HepG2 (cell line): ENCODE data around the gene KCNF1. TPM values are rescaled to one million over a fixed set of nuclear protein-coding genes. Genes with fewer than 3 reads are reported as not detected.

Experiments
- KDM1A ChIP-seq: IDR thresholded peaks from 2 replicates; pipeline ENCODE4 v1.6.1; 2016; ENCODE audit warnings: missing compliant biosample characterization
- KMT2A ChIP-seq: sonication (generic); formaldehyde crosslinking; IDR thresholded peaks from 2 replicates; pipeline ENCODE4 v1.4.0; 2020; ENCODE audit warnings: missing genetic modification reagents
- KMT2B ChIP-seq: IDR thresholded peaks from 2 replicates; pipeline ENCODE4 v1.6.1; 2016; ENCODE audit warnings: missing genetic modification reagents, missing compliant biosample characterization
- MAFK ChIP-seq, 2 experiments: IDR thresholded peaks in 1 of 2; conservative IDR thresholded peaks in 1 of 2; 2 replicates each; pipeline ENCODE4 v1.6.1; 2011; ENCODE audit warnings: improper control_type of control experiment in 2 of 2, low read length in 2 of 2
- ZBTB3 ChIP-seq: sonication (generic); formaldehyde crosslinking; IDR thresholded peaks from 2 replicates; pipeline ENCODE4 v1.4.0; 2020; ENCODE audit warnings: low read depth, mild to moderate bottlenecking, moderate library complexity, missing genetic modification reagents, borderline replicate concordance
- ZMAT3 ChIP-seq: sonication (generic); formaldehyde crosslinking; conservative IDR thresholded peaks from 2 replicates; pipeline ENCODE4 v1.7.0; 2021; ENCODE audit warnings: missing genetic modification reagents
- ZNF367 ChIP-seq: sonication (generic); formaldehyde crosslinking; IDR thresholded peaks from 2 replicates; pipeline ENCODE4 v1.4.0; 2020; ENCODE audit warnings: missing genetic modification reagents, borderline replicate concordance
- ZNF441 ChIP-seq: sonication (generic); formaldehyde crosslinking; IDR thresholded peaks from 2 replicates; pipeline ENCODE4 v1.7.0; 2021; ENCODE audit warnings: missing genetic modification reagents, borderline replicate concordance
- ZNF549 ChIP-seq: sonication (generic); formaldehyde crosslinking; IDR thresholded peaks from 2 replicates; pipeline ENCODE4 v1.5.0; 2020; ENCODE audit warnings: missing genetic modification reagents
- ZNF563 ChIP-seq: sonication (generic); formaldehyde crosslinking; IDR thresholded peaks from 2 replicates; pipeline ENCODE4 v1.8.0; 2022; ENCODE audit warnings: mild to moderate bottlenecking, moderate library complexity, missing genetic modification reagents
- polyA plus RNA-seq, 8 experiments: library from polyadenylated mRNA; depleted of rRNA in 3 of 8; stranded (reverse) in 7 of 8; unstranded in 1 of 8; fragments of >200 nt; fragmentation: Illumina TruSeq in 4 of 8; extraction: Trizol in 4 of 8; gene quantifications; 2 replicates each; pipeline versions ENCODE4 v1.2.1 to v1.2.3, GENCODE V29; 2011 to 2016; ENCODE audit warnings: low read depth in 4 of 8, missing spikeins in 1 of 8, mixed read lengths in 1 of 8; ENCODE audit not compliant: insufficient read depth in 1 of 8
- total RNA-seq, 5 experiments: library from RNA; depleted of rRNA; stranded (reverse); fragments of >200 nt; fragmentation: Illumina TruSeq; extraction: Trizol; gene quantifications; 2 replicates each; pipeline ENCODE4 v1.2.3, GENCODE V29; 2016; ENCODE audit warnings: low read depth in 1 of 5
- TF ChIP-seq, protein P1 (sequence below): sonication (generic); formaldehyde crosslinking; IDR thresholded peaks from 2 replicates; pipeline ENCODE4 v1.5.1; 2020; ENCODE audit warnings: missing genetic modification reagents, mild to moderate bottlenecking, borderline replicate concordance
- TF ChIP-seq, protein P2 (sequence below): sonication (generic); formaldehyde crosslinking; IDR thresholded peaks from 2 replicates; pipeline ENCODE4 v1.5.0; 2020; ENCODE audit warnings: missing genetic modification reagents
- TF ChIP-seq, protein P3 (sequence below): sonication (generic); formaldehyde crosslinking; IDR thresholded peaks from one replicate; pipeline ENCODE4 v1.5.1; 2020; ENCODE audit warnings: mild to moderate bottlenecking, missing genetic modification reagents; ENCODE audit errors: not compliant biosample characterization
- TF ChIP-seq, protein P4 (sequence below): IDR thresholded peaks from 2 replicates; pipeline ENCODE4 v1.6.1; 2018; ENCODE audit warnings: missing genetic modification reagents
- TF ChIP-seq, protein P5 (sequence below): sonication (generic); formaldehyde crosslinking; IDR thresholded peaks from 2 replicates; pipeline ENCODE4 v1.5.0; 2020; ENCODE audit warnings: missing genetic modification reagents

KCNF1 gene
- total and polyA plus RNA-seq, 2 of the 13 experiments (the other 11 are each of a cell fraction or from before 2014, with no cell fraction given), result 0.09 to 0.12 TPM

DNA sequence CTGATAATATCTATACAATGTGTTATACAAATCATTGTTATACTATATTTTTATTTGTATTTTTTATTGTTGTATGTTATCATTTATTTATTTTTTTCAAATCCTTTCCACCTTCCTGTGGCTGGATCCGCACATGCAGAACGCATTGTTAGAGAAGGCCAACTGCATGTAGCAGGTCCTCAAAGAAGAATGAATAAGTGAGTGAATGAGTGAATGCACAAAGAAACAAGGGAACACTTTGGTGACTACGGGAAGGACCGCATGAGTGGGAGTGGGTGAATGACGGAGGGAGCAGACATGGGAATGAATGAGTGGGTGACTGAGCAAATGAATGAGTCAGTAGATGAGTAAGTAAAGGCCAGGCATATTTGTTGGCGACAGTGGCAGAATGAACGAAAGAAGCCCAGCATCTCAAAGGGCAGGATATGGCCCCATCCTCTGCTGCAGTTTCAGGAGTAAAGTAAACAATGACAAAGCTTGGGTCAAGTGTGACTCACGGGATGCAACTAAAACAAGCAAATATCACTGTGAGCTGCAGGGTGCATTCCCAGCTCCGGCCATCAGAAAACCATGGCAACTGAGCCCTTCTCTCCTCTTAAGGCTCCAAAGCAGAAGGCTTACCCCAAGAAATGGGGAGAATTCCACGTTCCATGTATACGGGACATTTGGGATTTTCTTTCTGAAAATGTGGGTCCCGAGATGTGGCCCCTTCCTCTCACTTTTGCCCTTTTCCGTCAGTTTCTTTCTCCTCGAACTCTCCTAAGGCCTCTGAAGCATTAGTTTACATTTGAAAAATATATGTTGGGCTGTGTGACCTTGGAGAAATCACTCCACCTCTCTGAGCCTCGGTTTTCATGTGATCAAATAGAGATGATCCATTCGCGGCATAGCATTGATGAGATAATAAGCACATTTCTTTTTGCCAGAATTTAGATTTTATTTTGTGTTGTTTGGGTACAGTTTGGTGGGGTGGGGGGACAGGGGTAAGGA lies 24.5 kb downstream of the KCNF1 start (continued):
- TF ChIP-seq ZNF367 (no peak), ZNF441 (CRISPR knock-in tag) (peak; percentile 72; the same call in 1 of the 2 replicates), ZBTB3 (CRISPR knock-in tag) (peak; percentile 68; the same call in 1 of the 2 replicates), KDM1A (peak; percentile 78; the same call in 1 of the 2 replicates), KMT2B (CRISPR knock-in tag) (peak; percentile 49; the same call in 1 of the 2 replicates), KMT2A (CRISPR knock-in tag) (no peak), ZNF549 (no peak), ZNF563 (CRISPR knock-in tag) (no peak), ZMAT3 (CRISPR knock-in tag) (no peak), MAFK (conservative IDR thresholded peaks at IDR 0.05 in 1 of 2, IDR thresholded peaks at IDR 0.05 in 1 of 2; ENCODE audit: low read length in 2 of 2) (peak in 1 of 2 experiments; percentile 23; a peak in 2 of 4 replicates)
- TF ChIP-seq, protein P1, sequence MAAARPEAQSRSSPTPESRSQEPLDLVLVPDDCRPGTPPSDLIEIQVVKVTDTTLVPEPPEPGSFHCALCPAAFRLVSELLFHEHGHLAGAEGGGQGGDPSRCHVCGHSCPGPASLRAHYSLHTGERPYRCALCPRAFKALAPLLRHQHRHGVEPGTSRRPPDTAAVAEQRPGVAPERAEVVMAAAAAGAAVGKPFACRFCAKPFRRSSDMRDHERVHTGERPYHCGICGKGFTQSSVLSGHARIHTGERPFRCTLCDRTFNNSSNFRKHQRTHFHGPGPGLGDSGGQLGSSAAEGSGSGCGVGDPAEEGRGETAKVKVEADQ (CRISPR knock-in tag), result no peak
- TF ChIP-seq, protein P2, sequence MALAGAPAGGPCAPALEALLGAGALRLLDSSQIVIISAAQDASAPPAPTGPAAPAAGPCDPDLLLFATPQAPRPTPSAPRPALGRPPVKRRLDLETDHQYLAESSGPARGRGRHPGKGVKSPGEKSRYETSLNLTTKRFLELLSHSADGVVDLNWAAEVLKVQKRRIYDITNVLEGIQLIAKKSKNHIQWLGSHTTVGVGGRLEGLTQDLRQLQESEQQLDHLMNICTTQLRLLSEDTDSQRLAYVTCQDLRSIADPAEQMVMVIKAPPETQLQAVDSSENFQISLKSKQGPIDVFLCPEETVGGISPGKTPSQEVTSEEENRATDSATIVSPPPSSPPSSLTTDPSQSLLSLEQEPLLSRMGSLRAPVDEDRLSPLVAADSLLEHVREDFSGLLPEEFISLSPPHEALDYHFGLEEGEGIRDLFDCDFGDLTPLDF (CRISPR knock-in tag), result no peak
- TF ChIP-seq, protein P3, sequence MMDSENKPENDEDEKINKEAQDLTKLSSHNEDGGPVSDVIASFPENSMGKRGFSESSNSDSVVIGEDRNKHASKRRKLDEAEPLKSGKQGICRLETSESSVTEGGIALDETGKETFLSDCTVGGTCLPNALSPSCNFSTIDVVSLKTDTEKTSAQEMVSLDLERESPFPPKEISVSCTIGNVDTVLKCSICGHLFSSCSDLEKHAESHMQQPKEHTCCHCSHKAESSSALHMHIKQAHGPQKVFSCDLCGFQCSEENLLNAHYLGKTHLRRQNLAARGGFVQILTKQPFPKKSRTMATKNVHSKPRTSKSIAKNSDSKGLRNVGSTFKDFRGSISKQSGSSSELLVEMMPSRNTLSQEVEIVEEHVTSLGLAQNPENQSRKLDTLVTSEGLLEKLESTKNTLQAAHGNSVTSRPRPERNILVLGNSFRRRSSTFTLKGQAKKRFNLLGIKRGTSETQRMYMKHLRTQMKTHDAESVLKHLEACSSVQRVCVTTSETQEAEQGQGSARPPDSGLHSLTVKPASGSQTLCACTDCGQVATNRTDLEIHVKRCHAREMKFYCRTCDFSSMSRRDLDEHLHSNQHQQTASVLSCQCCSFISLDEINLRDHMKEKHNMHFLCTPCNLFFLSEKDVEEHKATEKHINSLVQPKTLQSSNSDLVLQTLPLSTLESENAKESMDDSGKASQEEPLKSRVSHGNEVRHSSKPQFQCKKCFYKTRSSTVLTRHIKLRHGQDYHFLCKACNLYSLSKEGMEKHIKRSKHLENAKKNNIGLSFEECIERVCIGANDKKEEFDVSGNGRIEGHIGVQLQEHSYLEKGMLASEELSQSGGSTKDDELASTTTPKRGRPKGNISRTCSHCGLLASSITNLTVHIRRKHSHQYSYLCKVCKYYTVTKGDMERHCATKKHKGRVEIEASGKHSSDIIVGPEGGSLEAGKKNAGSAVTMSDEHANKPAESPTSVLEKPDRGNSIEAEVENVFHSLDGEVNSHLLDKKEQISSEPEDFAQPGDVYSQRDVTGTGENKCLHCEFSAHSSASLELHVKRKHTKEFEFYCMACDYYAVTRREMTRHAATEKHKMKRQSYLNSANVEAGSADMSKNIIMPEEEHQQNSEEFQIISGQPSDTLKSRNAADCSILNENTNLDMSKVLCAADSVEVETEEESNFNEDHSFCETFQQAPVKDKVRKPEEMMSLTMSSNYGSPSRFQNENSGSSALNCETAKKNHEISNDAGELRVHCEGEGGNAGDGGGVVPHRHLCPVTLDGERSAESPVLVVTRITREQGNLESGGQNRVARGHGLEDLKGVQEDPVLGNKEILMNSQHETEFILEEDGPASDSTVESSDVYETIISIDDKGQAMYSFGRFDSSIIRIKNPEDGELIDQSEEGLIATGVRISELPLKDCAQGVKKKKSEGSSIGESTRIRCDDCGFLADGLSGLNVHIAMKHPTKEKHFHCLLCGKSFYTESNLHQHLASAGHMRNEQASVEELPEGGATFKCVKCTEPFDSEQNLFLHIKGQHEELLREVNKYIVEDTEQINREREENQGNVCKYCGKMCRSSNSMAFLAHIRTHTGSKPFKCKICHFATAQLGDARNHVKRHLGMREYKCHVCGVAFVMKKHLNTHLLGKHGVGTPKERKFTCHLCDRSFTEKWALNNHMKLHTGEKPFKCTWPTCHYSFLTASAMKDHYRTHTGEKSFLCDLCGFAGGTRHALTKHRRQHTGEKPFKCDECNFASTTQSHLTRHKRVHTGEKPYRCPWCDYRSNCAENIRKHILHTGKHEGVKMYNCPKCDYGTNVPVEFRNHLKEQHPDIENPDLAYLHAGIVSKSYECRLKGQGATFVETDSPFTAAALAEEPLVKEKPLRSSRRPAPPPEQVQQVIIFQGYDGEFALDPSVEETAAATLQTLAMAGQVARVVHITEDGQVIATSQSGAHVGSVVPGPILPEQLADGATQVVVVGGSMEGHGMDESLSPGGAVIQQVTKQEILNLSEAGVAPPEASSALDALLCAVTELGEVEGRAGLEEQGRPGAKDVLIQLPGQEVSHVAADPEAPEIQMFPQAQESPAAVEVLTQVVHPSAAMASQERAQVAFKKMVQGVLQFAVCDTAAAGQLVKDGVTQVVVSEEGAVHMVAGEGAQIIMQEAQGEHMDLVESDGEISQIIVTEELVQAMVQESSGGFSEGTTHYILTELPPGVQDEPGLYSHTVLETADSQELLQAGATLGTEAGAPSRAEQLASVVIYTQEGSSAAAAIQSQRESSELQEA (CRISPR knock-in tag), result no peak
- TF ChIP-seq, protein P4, sequence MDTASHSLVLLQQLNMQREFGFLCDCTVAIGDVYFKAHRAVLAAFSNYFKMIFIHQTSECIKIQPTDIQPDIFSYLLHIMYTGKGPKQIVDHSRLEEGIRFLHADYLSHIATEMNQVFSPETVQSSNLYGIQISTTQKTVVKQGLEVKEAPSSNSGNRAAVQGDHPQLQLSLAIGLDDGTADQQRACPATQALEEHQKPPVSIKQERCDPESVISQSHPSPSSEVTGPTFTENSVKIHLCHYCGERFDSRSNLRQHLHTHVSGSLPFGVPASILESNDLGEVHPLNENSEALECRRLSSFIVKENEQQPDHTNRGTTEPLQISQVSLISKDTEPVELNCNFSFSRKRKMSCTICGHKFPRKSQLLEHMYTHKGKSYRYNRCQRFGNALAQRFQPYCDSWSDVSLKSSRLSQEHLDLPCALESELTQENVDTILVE (CRISPR knock-in tag), result peak; percentile 69; the same call in 1 of the 2 replicates
- TF ChIP-seq, protein P5, sequence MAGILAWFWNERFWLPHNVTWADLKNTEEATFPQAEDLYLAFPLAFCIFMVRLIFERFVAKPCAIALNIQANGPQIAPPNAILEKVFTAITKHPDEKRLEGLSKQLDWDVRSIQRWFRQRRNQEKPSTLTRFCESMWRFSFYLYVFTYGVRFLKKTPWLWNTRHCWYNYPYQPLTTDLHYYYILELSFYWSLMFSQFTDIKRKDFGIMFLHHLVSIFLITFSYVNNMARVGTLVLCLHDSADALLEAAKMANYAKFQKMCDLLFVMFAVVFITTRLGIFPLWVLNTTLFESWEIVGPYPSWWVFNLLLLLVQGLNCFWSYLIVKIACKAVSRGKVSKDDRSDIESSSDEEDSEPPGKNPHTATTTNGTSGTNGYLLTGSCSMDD (CRISPR knock-in tag), result no peak
